Mucosa of gallbladder (tissue), 1 donor: ENCODE results near the gene DLEC1. TPM values are rescaled to one million over a fixed set of nuclear protein-coding genes. Genes with fewer than 3 reads are reported as not detected.
"Not testable (repeated sequence)": the region's sequence is repeated elsewhere in the genome, so short reads cannot be mapped to it uniquely, and the experiment has no call there.

Source experiments
- DNase-seq: peaks from one replicate; pipeline ENCODE4 v3.0.0-alpha.2; 2020; ENCODE audit warnings: low spot score
- total RNA-seq: library from RNA; stranded (reverse); gene quantifications from one replicate; pipeline ENCODE4 v1.2.1, GENCODE V29; 2021
- donor health status: DM: no; HTN: no; CAD: no.

DLEC1 gene
- total RNA-seq, 1 donor from 2014 or later = 4.7 TPM

DNA sequence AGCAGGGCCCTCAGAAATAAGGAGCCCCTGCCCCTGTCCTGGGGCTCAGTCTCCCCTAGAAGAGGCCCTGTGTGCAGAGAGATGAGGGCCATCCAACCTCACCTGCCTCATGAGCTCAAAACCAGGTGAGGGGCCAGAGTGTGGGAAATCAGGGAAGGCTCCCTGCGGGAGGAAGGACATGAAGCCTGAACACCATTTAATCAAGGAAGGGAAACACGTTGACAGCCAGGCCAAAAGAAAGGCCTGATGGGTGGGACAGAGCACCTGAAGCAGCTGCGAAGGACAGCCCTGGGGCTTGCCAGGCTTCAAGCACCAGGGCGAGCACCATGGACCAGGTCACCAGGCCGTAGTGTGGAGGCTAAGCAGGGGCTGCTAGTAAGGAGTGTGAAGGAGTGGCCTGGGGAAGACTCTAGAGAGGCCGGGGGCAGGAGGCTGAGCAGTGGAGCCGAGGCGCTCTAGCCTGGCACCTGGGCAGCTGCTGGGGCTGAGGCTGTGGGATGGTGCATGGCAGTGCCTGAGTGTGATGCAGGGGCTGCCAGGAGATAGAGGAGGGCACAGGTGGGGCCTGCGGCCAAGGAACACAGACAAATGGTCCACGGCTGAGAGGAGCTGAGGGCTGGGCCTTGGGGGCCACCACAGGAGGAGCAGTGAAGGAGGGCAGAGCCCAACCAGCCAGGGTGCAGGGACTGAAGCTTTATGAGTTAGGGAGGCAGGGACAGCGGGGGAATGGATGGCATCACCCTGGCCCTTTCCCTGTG, 81.9 kb downstream of the DLEC1 start:
- DNase-seq = no peak

DNA sequence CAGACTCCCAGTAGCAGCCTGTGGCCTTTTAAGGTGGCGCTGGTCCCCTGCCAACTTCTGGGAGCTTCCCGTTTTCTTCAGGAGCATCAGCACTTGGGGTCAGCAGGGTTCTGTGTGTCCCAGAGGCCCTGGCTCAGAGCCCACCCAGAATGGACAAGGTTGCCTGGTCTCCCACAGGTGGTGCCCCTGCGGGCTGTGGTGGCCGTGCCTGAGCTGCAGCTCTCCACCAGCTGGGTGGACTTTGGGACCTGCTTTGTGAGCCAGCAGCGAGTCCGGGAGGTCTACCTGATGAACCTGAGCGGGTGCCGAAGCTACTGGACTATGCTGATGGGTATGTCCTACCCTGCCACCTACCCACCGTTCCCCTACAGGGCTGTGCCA, 82.4 kb downstream of the DLEC1 start:
- no peak for DNase-seq

DNA sequence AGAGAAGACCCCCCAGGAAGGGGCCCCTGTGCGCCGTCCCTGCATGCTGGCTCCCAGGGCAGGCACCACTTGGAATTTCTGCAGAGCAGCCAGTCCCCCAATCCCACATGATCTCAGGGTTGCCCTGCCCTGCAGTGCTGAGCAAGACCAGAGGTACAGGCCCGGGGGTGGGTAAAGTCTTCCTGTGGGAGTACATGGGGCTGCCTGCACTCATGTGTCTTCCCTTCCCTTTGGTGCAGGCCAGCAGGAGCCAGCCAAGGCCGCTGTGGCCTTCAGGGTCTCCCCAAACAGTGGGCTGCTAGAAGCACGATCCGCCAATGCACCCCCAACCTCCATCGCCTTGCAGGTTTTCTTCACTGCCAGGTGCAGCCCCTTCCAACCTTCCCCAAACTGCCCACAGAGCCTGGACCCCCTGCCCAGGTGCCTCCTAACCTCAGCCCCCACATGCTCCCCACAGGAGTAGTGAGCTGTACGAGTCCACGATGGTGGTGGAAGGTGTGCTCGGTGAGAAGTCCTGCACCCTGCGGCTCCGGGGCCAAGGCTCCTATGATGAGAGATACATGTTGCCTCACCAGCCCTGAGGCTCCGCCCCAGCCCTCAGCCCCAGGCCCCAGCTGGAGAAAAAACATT, 82.9 kb downstream of the DLEC1 start:
- no peak for DNase-seq

DNA sequence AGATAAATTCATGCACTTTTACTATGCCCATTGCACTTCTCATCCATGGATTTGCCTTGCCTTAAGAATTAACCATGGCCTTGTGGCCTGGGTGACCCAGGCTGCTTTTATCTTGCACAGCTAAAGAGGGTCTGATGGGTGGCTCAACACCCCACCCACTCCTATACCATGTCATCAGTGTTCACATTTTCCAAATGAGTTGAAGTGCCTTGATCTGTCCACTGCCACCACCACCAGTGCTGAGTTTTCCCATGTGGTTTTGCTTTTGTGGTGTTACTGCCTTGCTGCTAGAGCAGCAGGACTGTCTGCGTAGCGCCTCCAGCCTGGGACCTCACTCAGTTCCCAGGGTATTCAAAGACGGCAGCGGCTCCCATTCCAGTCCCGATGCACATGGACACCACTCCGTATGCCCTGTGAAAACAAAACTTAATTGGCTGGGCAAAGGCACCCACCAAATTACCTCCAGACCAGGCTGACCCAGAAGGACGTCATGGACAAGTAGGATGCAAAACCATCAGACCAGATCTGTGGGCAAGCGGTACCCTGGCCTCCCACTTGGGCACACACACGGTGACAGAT, 83.8 kb downstream of the DLEC1 start:
- no peak for DNase-seq

DNA sequence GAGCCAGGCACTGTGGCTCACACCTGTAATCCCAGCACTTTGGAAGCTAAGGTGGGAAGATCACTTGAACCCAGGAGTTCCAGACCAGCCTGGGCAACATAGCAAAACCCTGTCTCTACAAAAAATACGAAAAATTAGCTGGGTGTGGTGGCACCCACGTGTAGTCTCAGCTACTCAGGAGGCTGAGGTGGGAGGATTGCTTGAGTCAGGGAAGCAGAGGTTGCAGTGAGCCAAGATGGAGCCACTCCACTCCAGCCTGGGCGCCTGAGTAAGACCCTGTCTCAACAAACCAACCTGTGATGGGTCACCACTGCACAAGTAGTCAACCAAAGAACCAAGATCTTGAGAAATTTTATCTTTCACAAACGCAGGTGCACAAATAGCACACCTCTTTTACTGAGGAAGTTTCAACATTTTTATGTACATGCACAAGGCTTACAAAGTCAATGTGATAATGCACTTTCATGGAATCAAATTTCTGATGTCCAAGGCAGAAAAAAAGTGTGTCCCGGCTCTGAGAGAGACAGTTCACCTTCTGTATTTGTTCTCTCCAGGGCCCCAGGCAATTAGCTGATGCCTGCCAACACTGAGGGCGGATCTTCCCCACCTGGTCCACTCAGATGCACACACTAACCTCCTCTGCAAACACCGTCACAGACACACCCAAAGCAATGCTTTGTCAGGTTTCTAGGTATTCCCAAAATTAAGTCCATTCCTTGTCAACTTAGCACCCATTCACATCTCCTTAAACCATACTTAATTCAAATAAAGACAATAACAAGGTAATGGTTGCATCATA, 85.5 kb downstream of the DLEC1 start:
- no peak for DNase-seq

DNA sequence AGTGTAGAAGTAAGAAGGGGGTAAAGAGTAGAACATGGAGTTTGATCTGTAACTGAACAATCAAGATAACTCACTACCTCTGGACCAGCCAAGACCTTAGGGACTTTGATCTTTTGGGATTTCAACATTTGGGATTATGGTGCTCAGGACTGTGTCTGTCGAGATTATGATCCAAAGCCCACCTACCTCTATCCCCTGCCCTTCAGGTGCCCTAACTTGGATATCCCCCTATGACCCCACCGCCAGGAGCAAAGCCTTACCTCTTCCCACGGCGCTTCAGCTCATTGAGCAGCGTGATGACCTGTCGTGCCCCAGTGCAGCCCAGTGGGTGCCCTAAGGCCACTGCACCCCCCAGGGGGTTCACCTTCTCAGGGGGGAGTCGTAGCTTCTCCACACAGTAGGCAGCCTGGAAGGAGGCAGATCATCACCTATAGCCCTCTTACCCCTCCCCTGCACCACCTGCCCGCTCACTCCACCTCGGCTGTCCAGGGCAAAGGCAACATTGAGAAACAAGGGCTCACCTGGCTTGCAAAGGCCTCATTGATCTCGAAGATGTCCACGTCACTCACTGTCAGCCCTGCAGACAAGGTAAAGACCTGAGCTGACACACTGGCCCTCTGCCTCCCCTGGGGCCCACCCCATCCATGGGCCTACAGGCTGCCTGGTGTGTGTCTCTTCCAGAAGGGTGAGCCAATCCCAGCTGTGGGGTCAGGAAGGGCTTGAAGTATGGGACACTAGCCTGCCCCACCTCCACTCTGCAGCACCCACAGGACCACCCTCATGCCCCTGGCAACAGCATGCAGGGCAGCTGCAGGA, 86.5 kb downstream of the DLEC1 start:
- no peak for DNase-seq

DNA sequence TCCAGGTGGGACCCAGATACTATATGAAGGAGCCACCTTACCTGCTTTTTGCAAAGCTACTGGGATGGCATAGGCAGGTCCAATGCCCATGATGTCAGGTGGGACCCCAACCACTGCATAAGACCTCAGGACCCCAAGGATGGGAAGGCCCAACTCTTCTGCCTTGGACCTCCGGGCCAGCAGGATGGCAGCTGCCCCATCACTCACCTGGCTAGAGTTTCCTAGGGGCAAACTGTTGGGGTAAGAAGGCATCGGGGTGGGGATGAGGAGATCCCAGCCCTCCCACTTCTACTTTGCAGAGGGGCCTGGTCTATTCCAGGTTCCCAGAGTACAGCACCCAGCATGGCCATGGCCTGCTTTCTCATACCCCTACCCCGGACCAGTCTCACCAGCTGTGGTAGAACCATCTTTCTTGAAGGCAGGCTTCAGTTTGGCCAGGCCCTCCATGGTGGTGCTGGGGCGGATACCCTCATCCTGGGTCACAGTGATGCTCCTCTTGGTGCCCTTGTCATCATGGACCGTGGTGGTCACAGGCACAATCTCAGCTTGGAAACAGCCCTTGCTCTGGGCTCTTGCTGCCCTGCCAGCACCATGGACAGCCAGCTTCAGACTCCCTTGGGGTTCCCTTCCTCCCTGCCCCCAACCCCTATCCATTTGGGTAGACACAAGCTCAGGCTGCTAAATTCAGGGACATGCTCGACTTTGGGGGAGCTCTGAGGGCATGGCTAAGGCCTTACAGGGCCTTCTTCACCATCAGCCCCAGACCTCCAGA, 87.3 kb downstream of the DLEC1 start:
- no peak for DNase-seq

DNA sequence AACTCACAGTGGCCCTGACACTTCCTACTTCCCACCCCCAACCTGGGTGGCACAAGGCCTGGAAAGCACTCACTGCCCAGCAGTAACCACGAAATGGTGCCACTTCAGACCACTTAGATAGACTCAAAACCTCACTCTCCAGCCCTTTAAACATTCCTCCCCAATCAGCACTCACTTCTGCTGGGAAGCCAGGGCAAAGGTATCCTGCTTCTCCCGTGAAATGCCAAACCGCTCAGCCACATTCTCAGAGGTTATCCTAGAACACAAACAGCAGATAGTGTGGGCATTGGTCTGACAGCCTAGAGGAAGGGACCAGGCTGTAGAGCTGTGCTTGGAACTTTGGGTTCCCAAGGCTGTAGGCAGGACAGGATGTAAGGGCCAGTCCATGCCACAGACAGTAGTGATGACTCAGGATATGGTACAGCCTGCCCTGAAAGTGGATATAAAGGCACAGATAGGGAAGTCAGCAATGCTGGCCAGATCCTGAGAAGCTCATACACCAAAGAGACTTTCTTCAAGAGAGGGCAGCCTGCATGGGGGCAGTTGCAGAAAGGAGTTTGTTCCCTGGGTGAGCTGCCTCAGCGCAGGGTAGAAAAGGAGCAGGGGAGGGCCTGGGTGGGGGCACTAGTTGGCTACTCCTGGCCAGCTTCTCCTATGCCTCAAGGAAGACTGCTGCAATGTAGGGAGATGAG, 88.7 kb downstream of the DLEC1 start:
- DNase-seq = no peak

DNA sequence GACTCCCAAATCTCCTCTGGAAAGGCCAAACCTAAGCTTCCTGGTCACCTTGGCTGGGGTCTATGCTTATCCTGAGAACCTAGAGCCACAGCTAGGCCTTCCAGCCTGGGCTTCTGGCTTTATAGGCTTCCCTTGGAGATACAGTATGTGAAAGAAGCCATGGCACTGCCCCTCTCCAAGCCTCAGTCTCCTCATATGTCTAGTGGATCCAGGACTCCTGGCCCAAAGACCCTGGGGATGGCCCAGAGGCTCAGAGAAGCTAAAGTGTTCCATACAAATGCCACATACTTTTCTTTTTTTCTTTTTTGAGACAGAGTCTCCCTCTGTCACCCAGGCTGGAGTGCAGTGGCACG, 89.3 kb downstream of the DLEC1 start:
- no peak for DNase-seq

DNA sequence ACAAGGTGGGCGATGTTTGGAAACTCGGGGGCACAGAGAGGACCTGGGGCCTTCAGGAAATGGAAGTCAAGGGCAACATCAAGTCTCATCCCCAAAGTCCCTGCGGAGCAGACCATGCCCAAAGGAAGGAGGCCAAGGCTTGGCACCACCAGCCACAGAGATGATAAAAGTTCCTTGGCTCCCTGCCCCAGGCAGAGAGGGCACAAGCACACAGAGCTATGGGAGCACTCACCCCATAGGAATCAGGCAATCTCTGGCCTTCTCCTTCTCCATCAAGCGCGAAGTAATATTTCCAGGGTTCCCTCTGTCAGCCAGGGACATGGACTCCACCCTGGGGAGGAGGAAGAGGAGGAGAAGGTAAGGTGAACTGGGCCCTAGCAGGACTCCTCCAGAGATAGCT, 90.0 kb downstream of the DLEC1 start:
- no peak for DNase-seq

DNA sequence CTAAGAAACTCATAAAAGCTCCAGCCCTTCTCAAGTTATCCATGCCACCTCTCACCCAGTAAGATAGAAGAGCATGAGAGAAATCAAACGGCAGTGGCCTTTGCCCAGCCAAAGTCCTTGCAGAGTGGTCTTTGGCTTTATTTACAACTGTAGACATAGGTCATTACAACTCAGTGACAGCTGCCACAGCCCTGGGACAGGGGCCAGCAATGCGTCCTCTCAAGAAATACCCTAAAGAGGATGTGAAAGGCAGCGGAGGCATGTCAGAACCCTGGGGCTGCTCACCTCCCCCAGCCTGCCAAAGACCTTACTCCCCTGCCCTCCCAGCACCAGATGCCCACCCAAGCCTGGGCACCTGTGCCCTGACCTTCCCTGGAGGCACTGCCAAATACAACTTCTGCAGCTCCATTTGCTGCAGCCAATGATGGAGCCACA, 91.6 kb downstream of the DLEC1 start:
- no peak for DNase-seq

DNA sequence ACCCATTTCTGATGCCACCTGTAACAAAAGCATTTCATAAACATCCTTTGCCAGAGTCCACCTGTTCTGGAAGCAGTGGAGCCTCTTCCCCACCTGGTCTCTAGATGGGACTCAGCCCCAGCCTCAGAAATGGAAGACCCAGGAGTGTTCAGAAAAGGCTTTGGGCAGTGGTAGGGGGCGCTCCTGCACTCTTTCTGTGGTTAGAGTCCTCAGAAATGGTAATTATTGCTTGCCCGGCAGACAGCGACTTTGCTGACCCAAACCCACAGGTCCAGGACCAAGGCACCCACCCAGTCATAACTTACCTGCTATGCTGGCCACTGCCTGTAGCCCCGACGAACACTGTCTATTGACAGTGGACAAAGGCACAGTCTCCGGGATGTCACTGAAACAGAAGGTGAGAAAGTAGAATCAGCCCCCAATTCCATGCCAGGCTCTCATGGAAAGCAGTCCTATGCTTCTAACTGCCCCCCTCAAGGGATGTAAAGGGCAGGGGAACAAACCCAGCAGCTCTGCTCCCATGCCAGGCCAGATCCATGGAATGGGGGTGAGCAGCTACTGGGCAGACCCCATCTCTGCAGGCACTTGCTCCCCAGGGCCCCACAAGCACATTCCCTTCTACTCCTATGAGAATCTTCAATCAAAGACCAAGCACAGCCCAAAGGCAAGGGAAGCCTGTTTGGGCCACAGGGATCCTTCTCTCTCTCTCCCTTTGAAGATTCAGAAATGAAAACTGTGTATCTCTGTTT, 92.8 kb downstream of the DLEC1 start:
- no peak for DNase-seq

DNA sequence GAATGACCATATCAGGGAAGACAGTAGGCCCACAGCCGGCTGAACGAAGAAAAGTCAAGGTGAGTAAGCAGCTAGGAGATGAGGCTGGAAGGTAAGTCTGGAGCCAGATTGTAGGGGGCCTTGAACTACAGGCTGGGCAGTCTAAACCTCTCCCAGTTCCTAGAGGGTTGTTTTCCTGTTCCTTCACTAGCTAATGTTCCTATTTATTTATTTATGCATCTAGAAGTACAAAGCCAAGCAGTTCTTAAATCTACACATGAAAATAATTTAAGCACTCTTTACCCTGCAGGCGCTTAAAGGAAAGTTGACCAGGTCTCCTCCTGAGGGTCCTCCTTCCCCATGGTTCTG, 94.2 kb downstream of the DLEC1 start:
- no peak for DNase-seq

DNA sequence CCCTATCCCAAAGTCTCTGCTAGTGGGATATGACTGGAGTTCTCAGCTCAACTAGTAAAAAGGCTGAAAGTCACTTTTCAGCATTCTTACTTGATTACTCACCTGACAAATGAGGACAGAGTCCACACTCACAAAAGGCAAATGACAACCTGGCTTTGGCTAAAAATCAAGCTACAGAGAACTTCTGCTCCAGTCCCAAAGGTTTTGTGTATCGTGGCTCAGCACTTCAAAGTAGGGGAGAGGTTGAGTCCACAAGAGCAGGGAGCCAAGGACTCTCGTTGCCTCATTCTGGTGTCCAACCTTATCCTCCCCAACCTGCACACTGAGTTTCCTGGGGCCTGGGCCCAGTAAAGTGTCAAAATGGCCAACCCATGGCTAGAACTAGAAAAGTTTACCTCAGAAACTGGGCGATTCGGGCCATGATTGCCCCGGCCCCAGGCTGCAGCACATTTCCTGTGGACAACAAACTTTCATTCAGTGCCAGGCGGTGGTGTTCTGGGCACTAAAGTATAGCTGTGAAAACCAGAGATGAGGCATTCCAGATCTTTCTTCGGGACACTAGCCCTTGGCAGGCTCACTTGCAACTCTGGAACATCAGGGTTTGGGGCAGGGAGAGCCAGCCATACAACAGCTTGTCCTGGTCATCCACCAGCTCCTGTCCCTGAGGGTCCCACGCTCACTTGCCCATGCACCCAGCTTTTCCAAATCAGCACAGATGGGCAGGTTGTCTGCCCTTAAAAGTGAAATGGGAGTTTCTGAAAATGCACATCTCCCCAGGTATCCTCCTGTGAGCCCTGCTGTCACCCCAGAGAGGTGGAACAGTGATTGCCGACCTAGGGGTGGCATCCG, 94.8 kb downstream of the DLEC1 start:
- peak; percentile 68 for DNase-seq

DNA sequence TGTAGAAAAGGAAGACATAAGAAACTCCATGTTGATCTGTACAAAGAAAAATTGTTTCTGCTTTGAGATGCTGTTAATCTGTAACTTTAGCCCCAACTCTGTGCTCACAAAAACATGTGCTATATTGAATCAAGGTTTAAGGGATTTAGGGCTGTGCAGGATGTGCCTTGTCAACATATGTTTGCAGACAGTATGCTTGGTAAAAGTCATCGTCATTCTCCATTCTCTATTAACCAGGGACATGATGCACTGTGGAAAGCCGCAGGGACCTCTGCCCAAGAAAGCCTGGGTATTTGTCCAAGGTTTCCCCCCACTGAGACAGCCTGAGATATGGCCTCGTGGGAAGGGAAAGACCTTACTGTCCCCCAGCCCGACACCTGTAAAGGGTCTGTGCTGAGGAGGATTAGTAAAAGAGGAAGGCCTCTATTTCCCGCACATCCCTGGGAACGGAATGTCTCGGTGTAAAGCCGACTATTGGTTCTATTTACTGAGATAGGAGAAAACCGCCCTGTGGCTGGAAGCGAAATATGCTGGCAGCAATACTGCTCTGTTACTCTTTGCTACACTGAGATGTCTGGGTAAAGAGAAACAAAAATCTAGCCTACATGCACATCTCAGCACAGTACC, 95.6 kb downstream of the DLEC1 start:
- DNase-seq = not testable (repeated sequence)

DNA sequence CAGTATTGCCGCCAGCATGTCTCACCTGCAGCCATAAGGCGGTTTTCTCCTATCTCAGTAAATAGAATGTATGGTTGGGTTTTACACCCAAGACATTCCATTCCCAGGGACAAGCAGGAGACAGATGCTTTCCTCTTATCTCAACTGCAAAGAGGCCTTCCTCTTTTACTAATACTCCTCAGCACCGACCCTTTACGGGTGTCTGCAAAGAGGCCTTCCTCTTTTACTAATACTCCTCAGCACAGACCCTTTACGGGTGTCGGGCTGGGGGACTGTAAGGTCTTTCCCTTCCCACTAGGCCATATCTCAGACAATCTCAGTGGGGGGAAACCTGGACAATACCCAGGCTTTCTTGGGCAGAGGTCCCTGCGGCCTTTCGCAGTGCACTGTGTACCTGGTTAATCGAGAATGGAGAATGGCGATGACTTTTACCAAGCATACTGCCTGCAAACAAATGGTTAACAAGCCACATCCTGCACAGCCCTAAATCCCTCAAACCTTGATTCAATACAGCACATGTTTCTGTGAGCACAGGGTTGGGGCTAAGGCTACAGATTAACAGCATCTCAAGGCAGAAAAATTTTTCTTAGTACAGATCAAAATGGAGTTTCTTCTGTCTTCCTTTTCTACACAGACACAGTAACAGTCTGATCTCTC, 96.7 kb downstream of the DLEC1 start:
- DNase-seq = not testable (repeated sequence)

DNA sequence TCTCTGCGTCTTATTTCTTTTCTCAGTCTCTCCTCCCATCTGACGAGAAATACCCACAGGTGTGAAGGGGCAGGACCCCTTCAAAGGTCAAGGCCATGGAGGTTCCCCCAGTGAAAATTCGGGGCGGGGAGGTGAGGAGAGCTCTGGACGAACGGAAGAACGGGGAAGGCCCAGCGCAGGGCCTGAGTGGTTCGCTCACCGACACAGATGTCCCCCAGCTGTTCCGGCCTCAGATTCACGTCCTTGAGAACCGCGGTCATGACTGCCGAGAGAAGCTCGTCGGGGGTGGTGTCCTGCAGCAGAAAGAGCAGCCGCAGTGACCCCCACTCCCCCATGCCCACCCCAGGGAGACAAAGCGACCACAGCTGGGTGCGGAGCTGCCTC, 97.4 kb downstream of the DLEC1 start:
- no peak for DNase-seq
